ENCODE measurements around the gene CLN6. TPM values are rescaled to one million over a fixed set of nuclear protein-coding genes. Genes with fewer than 3 reads are reported as not detected.

The CLN6 gene
- total RNA-seq: 15.1 and 26.9 TPM in 2 replicates

GRCh38 chr15:68229386-68230156, at the start of gene CLN6:
Gene CLN6, minus strand, starts transcription at chr15:68229728. Its CDS starts 144 bp downstream, at chr15:68229584.

GRCh38 chr15:68277603-68278344, 48.2 kb upstream of the CLN6 start, which contains the start of gene FEM1B:
Gene FEM1B, plus strand, starts transcription at chr15:68277745. Its CDS starts 673 bp downstream, at chr15:68278418.

GRCh38 chr15:68204776-68205557, 24.6 kb downstream of the CLN6 start, which contains the start of gene CALML4:
Gene CALML4, minus strand, starts transcription at chr15:68205332. Its CDS starts 85 bp downstream, at chr15:68205247.

Other genes with a start within 250 kb of the CLN6 start
- gene PIAS1, start 175.4 kb downstream of the CLN6 start, total RNA-seq: 6.2 and 21.2 TPM in 2 replicates
- gene CALML4, start 24.4 kb downstream of the CLN6 start, total RNA-seq: 0.84 and 0.85 TPM in 2 replicates
- gene FEM1B, start 48.0 kb upstream of the CLN6 start, total RNA-seq: 27.5 and 40.5 TPM in 2 replicates
- 0.60 and 0.92 TPM in 2 replicates for gene ITGA11, start 202.4 kb upstream of the CLN6 start, total RNA-seq